Activated CD8-positive, alpha-beta memory T cell treated with anti-CD3 and anti-CD28 coated beads for 4 hours (primary cell): ENCODE measurements around the gene ATP6V1B1.

Source experiments
- DNase-seq, 2 donors: peaks; one replicate each; pipeline ENCODE4 v3.0.0-alpha.2; 2020; ENCODE audit warnings: low read depth in 2 of 2

The ATP6V1B1 gene

DNA sequence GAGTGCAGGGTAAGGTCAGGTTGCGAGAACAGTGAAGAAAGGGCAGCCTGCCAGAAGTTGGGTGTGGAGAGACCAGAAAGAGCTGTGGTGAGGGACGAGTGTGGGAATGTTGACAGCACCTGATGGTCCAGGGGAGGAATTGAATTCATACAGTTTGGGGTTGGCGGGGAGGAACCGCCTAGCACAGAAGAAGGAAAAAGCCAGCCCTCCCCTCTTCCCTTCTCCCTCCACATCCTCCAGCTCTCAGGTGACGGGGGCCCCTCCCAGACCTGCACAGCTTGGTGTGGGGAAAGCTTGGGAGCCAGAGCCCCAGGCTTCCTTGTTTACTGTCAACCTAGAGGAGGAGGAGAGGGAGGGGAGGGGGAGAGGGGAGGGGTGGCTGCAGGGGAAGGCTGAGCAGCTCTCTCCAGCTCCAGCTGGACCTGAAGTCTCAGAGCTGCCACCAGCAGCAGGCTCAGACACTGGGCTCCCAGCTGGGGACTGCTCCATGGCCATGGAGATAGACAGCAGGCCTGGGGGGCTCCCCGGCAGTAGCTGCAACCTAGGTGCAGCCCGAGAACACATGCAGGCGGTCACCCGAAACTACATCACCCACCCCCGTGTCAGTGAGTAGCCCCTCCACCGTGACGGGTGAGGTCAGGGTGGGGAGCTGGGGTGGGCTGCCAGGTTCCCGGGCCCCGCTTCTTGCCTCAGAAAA is at the start of gene ATP6V1B1:
Gene ATP6V1B1 (plus strand): TSS at position 433 of the 697 bp plus-strand sequence. CDS start 55 bp downstream, at position 488.
- DNase-seq: no peak

- DNase-seq: no peak
These were observed 49.1 kb upstream of the ATP6V1B1 start for GRCh38 chr2:70886541-70886987.

- DNase-seq: no peak
These were observed 48.5 kb upstream of the ATP6V1B1 start for GRCh38 chr2:70887208-70887549.

DNA sequence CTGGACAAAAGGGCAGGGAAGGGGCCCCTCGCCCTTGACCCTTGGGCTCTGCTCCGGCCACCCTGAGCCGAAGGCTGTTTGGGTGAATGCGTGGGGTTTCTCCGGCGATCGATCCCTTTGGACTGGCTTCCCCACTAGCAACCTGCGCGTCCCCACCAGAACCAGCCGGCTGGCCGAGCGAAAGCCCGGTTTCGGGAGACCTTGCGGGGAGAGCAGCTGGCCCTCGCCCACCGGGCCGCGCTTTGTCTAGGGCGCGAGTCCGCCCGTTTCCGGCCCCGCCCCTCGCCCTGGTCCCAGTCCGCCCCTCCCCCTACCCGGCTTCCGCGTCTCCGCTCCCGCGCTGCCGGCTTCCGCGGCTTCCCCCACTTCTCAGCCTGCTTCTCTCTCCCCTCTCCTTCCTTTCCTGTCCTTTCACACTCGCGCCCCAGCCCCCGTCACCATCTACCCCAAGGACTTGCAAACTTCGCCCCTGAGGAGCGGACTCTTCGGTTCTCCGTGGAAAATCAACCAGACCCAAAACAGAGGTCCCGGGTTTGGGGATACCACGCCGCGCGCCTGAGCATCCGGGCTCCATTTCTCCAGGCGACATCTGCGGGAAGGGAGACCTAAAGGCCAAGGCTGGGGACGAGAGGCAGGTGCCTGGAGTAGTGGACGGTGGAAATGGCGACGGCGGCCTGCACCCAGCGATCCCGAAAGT is 48.0 kb upstream of the ATP6V1B1 start:
- DNase-seq: no peak

GRCh38 chr2:70888366-70888922 is 47.3 kb upstream of the ATP6V1B1 start:
- DNase-seq: no peak

DNA sequence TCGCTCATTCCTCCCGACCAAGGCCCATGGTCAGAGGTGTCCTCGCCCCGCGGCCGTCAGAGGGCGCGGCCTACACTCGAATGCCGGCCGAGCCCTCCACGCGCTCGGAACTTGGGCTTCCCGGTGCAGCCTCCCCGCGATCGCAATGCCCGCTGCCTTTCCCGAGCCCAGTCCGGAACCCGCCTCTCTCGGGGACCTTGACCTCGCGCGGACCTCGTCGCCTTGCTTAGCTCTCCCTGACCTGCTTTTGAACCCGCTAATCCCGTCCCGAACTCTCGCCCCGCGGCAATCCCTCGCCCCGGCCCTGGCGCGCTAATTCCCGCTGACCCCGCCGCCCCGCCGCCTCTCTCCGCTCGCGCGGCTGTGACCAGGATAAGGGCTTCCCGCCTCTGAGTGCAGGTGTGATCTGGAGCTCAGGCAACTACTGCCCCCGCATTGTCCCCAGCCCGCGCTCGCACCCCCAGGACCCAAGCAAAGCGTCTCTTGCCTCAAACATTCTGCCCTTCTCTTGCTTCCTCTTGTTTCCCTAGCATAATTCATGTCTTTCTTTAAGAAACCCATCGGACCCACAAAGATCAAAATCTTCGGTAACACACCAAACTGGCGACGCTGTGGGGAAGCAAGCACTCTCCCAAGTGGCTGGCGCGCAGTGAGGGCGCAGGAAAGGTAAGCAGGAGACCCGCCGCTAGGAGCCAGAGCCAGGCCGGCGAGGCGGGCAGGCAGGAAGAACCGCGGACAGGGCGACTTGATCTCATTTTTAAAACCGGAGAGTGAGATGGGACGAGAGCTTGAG is 46.6 kb upstream of the ATP6V1B1 start:
- DNase-seq: no peak

DNA sequence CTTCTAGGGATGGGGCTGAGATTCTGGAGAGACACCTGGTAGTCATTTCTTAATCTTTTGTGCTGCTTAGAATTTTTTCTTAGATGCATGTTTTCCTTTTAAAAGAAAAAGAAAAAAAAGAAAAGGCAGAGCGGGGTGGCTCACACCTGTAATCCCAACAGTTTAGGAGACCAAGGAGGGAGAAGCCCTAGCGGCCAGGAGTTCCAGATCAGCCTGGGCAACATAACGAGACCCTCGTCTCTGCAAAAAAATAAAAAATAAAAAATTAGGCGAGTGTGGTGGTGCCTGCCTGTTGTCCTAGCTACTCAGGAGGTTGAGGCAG is 46.0 kb upstream of the ATP6V1B1 start:
- DNase-seq: no peak

DNA sequence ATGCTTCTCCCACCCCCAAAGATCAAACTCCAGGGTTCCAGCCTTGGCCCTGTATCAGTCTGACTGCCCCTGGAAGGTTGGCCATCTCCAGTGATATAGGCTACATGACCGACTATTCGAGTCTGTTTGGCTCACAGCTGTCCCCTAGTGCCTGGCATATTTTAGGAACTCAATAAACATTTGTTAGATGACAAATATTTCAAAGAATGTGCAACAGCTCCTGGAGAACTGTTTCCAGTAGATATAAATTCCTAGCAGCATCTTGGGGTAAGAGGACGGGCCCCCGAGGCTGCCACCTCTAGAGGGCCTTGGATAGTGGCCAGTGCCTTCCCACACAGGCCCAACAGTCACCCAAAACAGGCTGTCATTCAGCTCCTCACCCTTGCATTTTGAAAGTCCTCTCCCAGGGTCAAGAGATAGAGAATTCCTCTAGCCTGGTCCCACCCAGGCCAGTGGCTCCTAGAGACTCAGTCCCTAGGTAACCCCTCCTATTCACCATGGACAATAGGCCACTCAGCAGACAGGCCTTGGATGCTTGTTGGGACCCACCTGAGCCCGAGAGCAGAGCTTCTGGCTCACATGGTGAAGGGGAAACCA is 45.1 kb upstream of the ATP6V1B1 start:
- DNase-seq: no peak

DNA sequence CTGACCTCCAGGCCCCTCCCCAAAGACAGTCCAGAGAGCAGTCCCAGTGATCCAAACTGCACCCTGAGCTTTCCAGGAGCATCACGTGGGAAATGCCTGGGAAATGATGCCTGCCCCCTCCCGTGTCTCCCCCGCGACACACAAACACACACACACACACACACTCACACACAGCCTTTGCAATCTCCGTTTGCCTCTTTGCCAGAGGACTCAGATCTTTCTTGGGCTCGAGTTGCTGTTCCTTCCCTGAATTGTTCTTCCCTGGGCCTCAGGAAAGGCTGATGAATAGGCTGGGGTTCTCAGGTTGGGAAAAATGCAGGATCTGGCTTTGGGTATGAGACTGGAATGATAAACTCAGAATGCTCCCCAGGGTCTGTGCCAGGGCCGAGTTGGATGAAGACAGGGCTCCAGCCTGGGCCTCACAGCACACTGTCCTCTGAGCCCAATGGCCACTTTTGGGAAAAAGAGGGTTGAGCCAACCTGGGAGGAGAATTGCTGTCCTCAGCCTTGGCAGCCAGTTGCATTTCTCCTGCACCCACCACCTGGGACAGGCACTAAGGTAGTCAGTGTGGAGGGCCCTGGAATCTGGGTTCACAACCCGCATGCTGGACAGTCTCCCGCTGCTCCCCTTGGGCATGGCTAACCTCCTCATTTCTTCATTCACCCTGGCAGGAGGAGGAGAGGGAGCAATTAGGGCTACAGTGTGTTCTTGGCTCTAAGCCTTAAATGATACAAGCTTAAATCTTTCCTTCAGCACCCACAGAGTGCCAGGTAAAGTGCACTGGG is 43.9 kb upstream of the ATP6V1B1 start:
- no peak for DNase-seq

DNA sequence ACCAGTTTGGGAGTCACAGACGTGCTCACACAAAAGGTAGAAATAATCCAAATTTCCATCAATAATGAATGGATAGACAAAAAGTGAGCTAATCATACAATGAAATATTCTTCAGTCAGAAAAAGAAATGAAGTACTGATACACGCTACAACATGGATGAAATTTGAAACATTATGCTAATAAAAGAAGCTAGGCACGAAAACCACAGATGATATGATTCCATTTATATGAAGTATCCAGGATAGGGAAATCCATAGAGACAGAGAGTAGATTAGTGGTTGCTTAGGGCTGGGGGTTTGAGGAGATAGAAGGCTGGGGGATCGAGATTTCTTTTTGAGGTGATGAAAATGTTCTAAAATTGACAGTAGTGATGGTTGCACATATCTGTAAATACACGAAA is 43.0 kb upstream of the ATP6V1B1 start:
- DNase-seq: no peak

GRCh38 chr2:70893186-70893585 is 42.5 kb upstream of the ATP6V1B1 start:
- no peak for DNase-seq

- no peak for DNase-seq
These were observed 40.9 kb upstream of the ATP6V1B1 start for GRCh38 chr2:70894765-70895164.

GRCh38 chr2:70895249-70895648 is 40.5 kb upstream of the ATP6V1B1 start:
- DNase-seq: no peak

GRCh38 chr2:70895998-70896764 is 39.5 kb upstream of the ATP6V1B1 start:
- no peak for DNase-seq

DNA sequence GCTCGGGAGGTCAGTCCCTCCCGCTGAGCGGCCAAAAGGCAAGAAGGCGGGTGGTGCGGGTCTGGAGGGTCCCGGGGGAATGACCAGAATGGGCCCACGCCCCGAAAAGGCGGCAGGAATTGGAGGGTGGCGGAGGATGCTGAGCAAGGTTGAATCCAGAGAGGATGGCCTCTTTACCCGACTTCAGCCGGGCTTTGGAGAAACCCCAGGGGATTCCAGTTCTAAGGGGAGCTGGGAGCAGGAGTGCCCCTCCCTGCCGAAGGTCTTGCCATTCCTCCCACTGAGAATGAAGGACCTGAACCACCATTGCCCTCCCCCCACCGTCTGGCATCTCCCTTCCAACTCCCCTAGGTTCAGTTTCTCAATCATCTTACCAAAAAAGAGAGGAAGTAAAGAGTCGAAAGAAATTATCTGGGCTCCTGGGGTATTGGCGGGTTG is 38.9 kb upstream of the ATP6V1B1 start:
- DNase-seq: no peak

DNA sequence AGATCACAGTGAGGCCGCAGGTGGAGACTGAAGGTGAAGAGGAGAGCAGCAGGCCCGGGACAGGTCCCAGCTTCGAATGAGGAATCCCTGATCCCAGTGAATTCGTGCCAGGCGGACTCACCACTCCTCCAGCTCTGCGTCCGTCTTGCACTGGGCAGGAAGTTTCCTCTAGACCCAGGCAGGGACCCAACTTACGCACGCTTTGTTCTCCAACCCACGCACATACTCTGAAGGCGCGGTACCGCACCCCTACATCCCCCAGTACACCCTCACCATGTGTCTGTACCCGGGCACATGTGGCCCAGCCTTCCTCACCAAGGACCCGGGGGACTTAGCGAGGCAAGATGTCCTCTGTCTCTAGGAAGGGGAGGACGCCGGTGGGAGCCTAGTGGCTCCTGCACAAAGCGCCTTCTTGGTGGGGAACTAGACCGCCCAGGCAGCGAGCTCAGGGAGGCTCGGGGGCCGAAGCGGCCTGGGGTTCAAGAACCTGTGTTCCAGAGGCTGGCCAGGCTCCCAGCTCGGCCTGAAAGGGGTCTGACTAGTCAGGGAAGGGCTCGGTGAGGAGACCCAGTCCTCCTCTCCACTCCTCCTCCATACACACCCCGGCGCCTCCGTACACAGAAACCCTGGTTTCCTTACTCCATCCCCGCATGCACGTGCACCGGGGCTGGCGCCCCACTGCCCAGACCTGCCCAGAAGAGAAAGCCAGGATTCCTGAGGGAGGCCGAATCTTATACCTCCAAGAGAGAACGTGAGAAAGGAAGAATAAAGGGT is 38.3 kb upstream of the ATP6V1B1 start:
- DNase-seq: no peak

- DNase-seq: no peak
These were observed 37.8 kb upstream of the ATP6V1B1 start for GRCh38 chr2:70897977-70898226.

DNA sequence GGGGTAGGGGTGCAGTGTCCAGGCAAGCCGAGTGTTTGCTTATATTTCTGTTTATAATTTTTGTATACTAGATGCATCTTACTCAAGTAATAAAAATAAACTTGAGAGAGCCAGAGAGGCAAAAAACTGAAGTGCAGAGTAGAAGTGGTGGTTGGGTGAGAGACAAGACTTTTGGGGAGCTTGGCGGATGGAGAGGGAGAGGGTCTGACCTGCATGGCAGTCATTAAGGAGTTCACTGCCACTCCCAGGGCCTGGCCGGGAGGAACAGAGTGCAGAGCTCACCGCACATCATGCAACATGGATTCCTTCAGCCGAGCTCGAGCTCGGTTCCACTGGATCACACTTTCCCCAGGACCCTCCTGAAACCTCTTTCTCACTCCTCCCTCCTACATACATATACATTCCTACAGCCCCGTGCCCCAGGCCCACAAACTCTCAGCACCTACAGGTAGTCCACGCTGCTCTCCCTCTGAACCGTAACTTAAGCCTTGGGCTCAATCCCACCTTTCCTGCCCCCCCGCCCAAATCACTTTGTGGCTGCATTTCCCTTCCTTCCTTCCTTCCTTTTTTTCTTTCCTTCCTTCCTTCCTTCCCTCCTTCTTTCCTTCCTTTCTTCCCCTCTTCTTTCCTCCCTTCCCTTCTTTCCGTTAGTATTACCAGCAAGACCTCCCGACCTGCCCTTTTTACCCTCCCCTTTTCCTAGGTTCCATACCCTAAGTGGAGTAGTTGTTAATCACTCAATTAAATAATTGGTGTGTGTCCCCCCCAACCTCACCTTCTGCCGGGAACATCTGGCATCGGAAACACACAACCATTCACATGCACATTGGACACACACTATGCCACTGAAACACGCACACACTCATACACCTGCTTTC is 37.1 kb upstream of the ATP6V1B1 start:
- no peak for DNase-seq
